Tibial artery (tissue), 4 donors: ENCODE results near the gene C3orf70.

Experiments
- DNase-seq, 2 donors: peaks; one replicate each; pipeline ENCODE4 v3.0.0-alpha.2; 2019
- H3K27ac ChIP-seq, 2 donors: fragments of 200-600 bp; sonication (generic) in 1 of 2; 1 replicate in 1 of 2; 2 replicates in 1 of 2; pipeline ENCODE4 v1.5.1; 2018 to 2019; ENCODE audit warnings: mild to moderate bottlenecking in 1 of 2
- H3K27me3 ChIP-seq, 2 donors: fragments of 200-600 bp; sonication (generic) in 1 of 2; one replicate each; pipeline versions ENCODE4 v1.5.1 to v1.6.0; 2016 to 2019
- H3K36me3 ChIP-seq, 3 donors: fragments of 200-600 bp; sonication (generic) in 2 of 3; one replicate each; pipeline ENCODE4 v1.5.1; 2016 to 2019; ENCODE audit warnings: mild to moderate bottlenecking in 2 of 3
- H3K4me1 ChIP-seq, 4 donors: fragments of 200-600 bp; sonication (generic) in 2 of 4; 1 replicate in 3 of 4; 2 replicates in 1 of 4; pipeline ENCODE4 v1.5.1; 2016 to 2019
- H3K4me3 ChIP-seq, 2 donors: fragments of 200-600 bp; sonication (generic) in 1 of 2; 1 replicate in 1 of 2; 2 replicates in 1 of 2; pipeline ENCODE4 v1.5.1; 2018 to 2019; ENCODE audit warnings: mild to moderate bottlenecking in 2 of 2
- H3K9me3 ChIP-seq, 3 donors: fragments of 200-600 bp; sonication (generic) in 1 of 3; one replicate each; pipeline ENCODE4 v1.5.1; 2016 to 2019
- CTCF ChIP-seq, 2 experiments: fragments of 200-600 bp in 1 of 2; fragments of 450-650 bp in 1 of 2; IDR thresholded peaks; one replicate each; pipeline ENCODE4 v1.5.1; 2017 to 2019; ENCODE audit warnings: antibody characterized with exemption in 2 of 2, mild to moderate bottlenecking in 1 of 2, moderate library complexity in 1 of 2
- intact Hi-C: fragments of 100-400 bp; cut with DNase I; formaldehyde crosslinking; loops from one replicate; pipeline ENCODE4 v1.15.0; 2023; ENCODE audit warnings: low total_unique reads

Gene C3orf70

GRCh38 chr3:185066251-185066650 lies 86.6 kb downstream of the C3orf70 start:
- Histone ChIP-seq H3K4me1 (no peaks in the 10 kb centered on the region), H3K4me3 (no peak overlapping the region), H3K9me3 (no peaks in the 10 kb centered on the region), H3K27ac (no peak overlapping the region), H3K27me3 (no peaks in the 10 kb centered on the region), H3K36me3 (no peaks in the 10 kb centered on the region)
- intact Hi-C loops = loop anchor here (5.0 kb wide), 1 partner anchor 116 kb away; no protein-coding TSS in a partner anchor
- no peak for DNase-seq
- no peak for TF ChIP-seq CTCF (IDR thresholded peaks at IDR 0.05)

GRCh38 chr3:185065059-185065458 lies 87.8 kb downstream of the C3orf70 start:
- intact Hi-C loops = loop anchor here (5.0 kb wide), 1 partner anchor 117 kb away; no protein-coding TSS in a partner anchor
- Histone ChIP-seq H3K4me1 (no peaks in the 10 kb centered on the region), H3K27ac (no peak overlapping the region), H3K27me3 (no peaks in the 10 kb centered on the region), H3K4me3 (no peak overlapping the region), H3K36me3 (no peaks in the 10 kb centered on the region), H3K9me3 (no peaks in the 10 kb centered on the region)
- DNase-seq = no peak
- no peak for TF ChIP-seq CTCF (IDR thresholded peaks at IDR 0.05)

GRCh38 chr3:185063431-185063830 lies 89.4 kb downstream of the C3orf70 start:
- Histone ChIP-seq H3K27ac (no peak overlapping the region), H3K36me3 (no peaks in the 10 kb centered on the region), H3K27me3 (no peaks in the 10 kb centered on the region), H3K4me1 (no peaks in the 10 kb centered on the region), H3K4me3 (no peak overlapping the region), H3K9me3 (no peaks in the 10 kb centered on the region)
- intact Hi-C loops = no loop called here
- no peak for TF ChIP-seq CTCF (IDR thresholded peaks at IDR 0.05)
- no peak for DNase-seq

- Histone ChIP-seq H3K4me1 (no peaks in the 10 kb centered on the region), H3K4me3 (no peak overlapping the region), H3K36me3 (peaks cover 0 to 3% (median 0%) of the 10 kb centered on the region in 3 donors), H3K9me3 (peaks cover 0 to 8% (median 0%) of the 10 kb centered on the region in 3 donors), H3K27ac (no peak overlapping the region), H3K27me3 (no peaks in the 10 kb centered on the region)
- DNase-seq = no peak
- intact Hi-C loops = no loop called here
- no peak for TF ChIP-seq CTCF (IDR thresholded peaks at IDR 0.05)
Measured at GRCh38 chr3:185062191-185062590, 90.7 kb downstream of the C3orf70 start.

GRCh38 chr3:185060655-185061054 lies 92.2 kb downstream of the C3orf70 start:
- no peak overlapping the region for H3K4me3 ChIP-seq
- intact Hi-C loops = no loop called here
- DNase-seq = no peak
- H3K27me3 ChIP-seq = no peaks in the 10 kb centered on the region
- H3K9me3 ChIP-seq = peaks cover 0 to 12% (median 2%) of the 10 kb centered on the region in 3 donors
- TF ChIP-seq CTCF (IDR thresholded peaks at IDR 0.05) = no peak
- peaks cover 0 to 8% (median 5%) of the 10 kb centered on the region in 3 donors for H3K36me3 ChIP-seq
- no peak overlapping the region for H3K27ac ChIP-seq
- H3K4me1 ChIP-seq = no peaks in the 10 kb centered on the region

- Histone ChIP-seq H3K4me1 (no peaks in the 10 kb centered on the region), H3K27ac (no peak overlapping the region), H3K9me3 (peaks cover 0 to 12% (median 2%) of the 10 kb centered on the region in 3 donors), H3K36me3 (peaks cover 3 to 14% (median 8%) of the 10 kb centered on the region in 3 donors), H3K27me3 (no peaks in the 10 kb centered on the region), H3K4me3 (no peak overlapping the region)
- intact Hi-C loops = no loop called here
- TF ChIP-seq CTCF (IDR thresholded peaks at IDR 0.05) = no peak
- no peak for DNase-seq
Measured at GRCh38 chr3:185059766-185060165, 93.1 kb downstream of the C3orf70 start.
